ENCODE results near the gene ARSI. TPM values are rescaled to one million over a fixed set of nuclear protein-coding genes. Genes with fewer than 3 reads are reported as not detected.

Gene ARSI
- total and polyA plus RNA-seq, 7 donors = 0.15 to 0.45 TPM; not detected in 5

GRCh38 chr5:150316320-150316719 lies 13.6 kb upstream of the ARSI start:
- 93 to 96% (median 96%) methylated on average over 3 of the region's 3 CpGs for WGBS, 3 donors
- Histone ChIP-seq H3K9me3 (no peaks in the 10 kb centered on the region), H3K4me1 (peaks cover 9% of the 10 kb centered on the region), H3K36me3 (ENCODE audit: insufficient read depth in 1 of 2, low read depth in 1 of 2) (no peaks in the 10 kb centered on the region), H3K27me3 (ENCODE audit: insufficient read depth in 3 of 3, low read length in 2 of 3) (no peaks in the 10 kb centered on the region), H3K27ac (no peak overlapping the region), H3K4me3 (no peak overlapping the region)
- DNase-seq (no peak), ATAC-seq (no peak)
- intact Hi-C loops (cut with DNase I) = no loop called here
- no peak for TF ChIP-seq CTCF (IDR thresholded peaks at IDR 0.05)

- DNase-seq (no peak), ATAC-seq (no peak)
- 94 to 98% (median 96%) methylated on average over 4 of the region's 4 CpGs for WGBS, 3 donors
- H3K36me3 ChIP-seq (ENCODE audit: insufficient read depth in 1 of 2, low read depth in 1 of 2) = no peaks in the 10 kb centered on the region
- intact Hi-C loops (cut with DNase I) = no loop called here
- TF ChIP-seq CTCF (IDR thresholded peaks at IDR 0.05) = no peak
- H3K27ac ChIP-seq = no peak overlapping the region
- no peaks in the 10 kb centered on the region for H3K27me3 ChIP-seq (ENCODE audit: insufficient read depth in 3 of 3, low read length in 2 of 3)
- peaks cover 9% of the 10 kb centered on the region for H3K4me1 ChIP-seq
- H3K9me3 ChIP-seq = no peaks in the 10 kb centered on the region
- H3K4me3 ChIP-seq = no peak overlapping the region
Observed at GRCh38 chr5:150315245-150315644, 12.5 kb upstream of the ARSI start.

- Histone ChIP-seq H3K4me1 (no peaks in the 10 kb centered on the region), H3K4me3 (no peak overlapping the region), H3K9me3 (no peaks in the 10 kb centered on the region), H3K27ac (no peak overlapping the region), H3K27me3 (ENCODE audit: insufficient read depth in 3 of 3, low read length in 2 of 3) (no peaks in the 10 kb centered on the region), H3K36me3 (ENCODE audit: insufficient read depth in 1 of 2, low read depth in 1 of 2) (no peaks in the 10 kb centered on the region)
- no peak for TF ChIP-seq CTCF (IDR thresholded peaks at IDR 0.05)
- no peak for DNase-seq
- ATAC-seq = no peak
- intact Hi-C loops (cut with DNase I) = no loop called here
- WGBS, 3 donors = 46 to 64% (median 58%) methylated on average over 6 of the region's 6 CpGs
Observed at GRCh38 chr5:150313921-150314716, 11.4 kb upstream of the ARSI start.

GRCh38 chr5:150313501-150313900 lies 10.8 kb upstream of the ARSI start:
- no peaks in the 10 kb centered on the region for H3K4me1 ChIP-seq
- no peaks in the 10 kb centered on the region for H3K27me3 ChIP-seq (ENCODE audit: insufficient read depth in 3 of 3, low read length in 2 of 3)
- TF ChIP-seq CTCF (IDR thresholded peaks at IDR 0.05) = no peak
- no peak overlapping the region for H3K4me3 ChIP-seq
- intact Hi-C loops (cut with DNase I) = no loop called here
- H3K9me3 ChIP-seq = no peaks in the 10 kb centered on the region
- no peak for ATAC-seq
- H3K27ac ChIP-seq = no peak overlapping the region
- H3K36me3 ChIP-seq (ENCODE audit: insufficient read depth in 1 of 2, low read depth in 1 of 2) = no peaks in the 10 kb centered on the region
- no peak for DNase-seq
- 73 to 81% (median 78%) methylated on average over 6 of the region's 6 CpGs for WGBS, 3 donors

- WGBS, 3 donors = 91 to 97% (median 92%) methylated on average over 6 of the region's 6 CpGs
- no peaks in the 10 kb centered on the region for H3K4me1 ChIP-seq
- no peak overlapping the region for H3K4me3 ChIP-seq
- DNase-seq (no peak), ATAC-seq (no peak)
- H3K27me3 ChIP-seq (ENCODE audit: insufficient read depth in 3 of 3, low read length in 2 of 3) = no peaks in the 10 kb centered on the region
- H3K27ac ChIP-seq = no peak overlapping the region
- intact Hi-C loops (cut with DNase I) = no loop called here
- H3K36me3 ChIP-seq (ENCODE audit: insufficient read depth in 1 of 2, low read depth in 1 of 2) = no peaks in the 10 kb centered on the region
- no peak for TF ChIP-seq CTCF (IDR thresholded peaks at IDR 0.05)
- no peaks in the 10 kb centered on the region for H3K9me3 ChIP-seq
Observed at GRCh38 chr5:150312518-150312917, 9.8 kb upstream of the ARSI start.
